Neural cell (in vitro differentiated cells): ENCODE results near the gene DZIP1L. TPM values are rescaled to one million over a fixed set of nuclear protein-coding genes. Genes with fewer than 3 reads are reported as not detected.

Experiments
- H2AFZ ChIP-seq: fragments of 200-600, 300-800 bp; sonication (generic), shearing (Covaris generic); 2 replicates; pipeline ENCODE4 v1.6.0; 2014; ENCODE audit warnings: low read depth, mild to moderate bottlenecking, antibody characterized with exemption, low read length, moderate library complexity
- H3F3A ChIP-seq: fragments of 200-600 bp; shearing (Covaris generic); 2 replicates; pipeline ENCODE4 v1.6.1; 2016; ENCODE audit warnings: mild to moderate bottlenecking, moderate library complexity, mixed read lengths, antibody characterized with exemption, low read length; ENCODE audit not compliant: insufficient read depth, poor library complexity, severe bottlenecking
- H3K27ac ChIP-seq: fragments of 200-600, 300-800 bp; sonication (generic), shearing (Covaris generic); 2 replicates; pipeline ENCODE4 v1.5.1; 2014; ENCODE audit warnings: mild to moderate bottlenecking, low read length, moderate library complexity
- H3K27me3 ChIP-seq: fragments of 300-800, 200-600 bp; sonication (generic), shearing (Covaris generic); 2 replicates; pipeline ENCODE4 v1.6.0; 2014; ENCODE audit warnings: mild to moderate bottlenecking, low read depth, low read length, moderate library complexity; ENCODE audit not compliant: insufficient read depth
- H3K36me3 ChIP-seq: fragments of 300-800, 200-600 bp; sonication (generic), shearing (Covaris generic); 2 replicates; pipeline ENCODE4 v1.5.1; 2014; ENCODE audit warnings: mild to moderate bottlenecking, antibody characterized with exemption, low read length, moderate library complexity; ENCODE audit not compliant: insufficient read depth
- H3K4me2 ChIP-seq: fragments of 300-800, 200-600 bp; sonication (generic), shearing (Covaris generic); 2 replicates; pipeline ENCODE4 v1.6.0; 2014; ENCODE audit warnings: mild to moderate bottlenecking, low read length
- H3K4me3 ChIP-seq: fragments of 300-800, 200-600 bp; sonication (generic), shearing (Covaris generic); 2 replicates; pipeline ENCODE4 v1.5.1; 2014; ENCODE audit warnings: mild to moderate bottlenecking, low read length, moderate library complexity
- H3K79me2 ChIP-seq: fragments of 200-600 bp; shearing (Covaris generic); replicated peaks from 2 replicates; pipeline ENCODE4 v1.6.0; 2014; ENCODE audit warnings: mild to moderate bottlenecking, low read length, moderate library complexity; ENCODE audit not compliant: insufficient read depth
- H3K9ac ChIP-seq: fragments of 300-800, 200-600 bp; sonication (generic), shearing (Covaris generic); 2 replicates; pipeline ENCODE4 v1.6.1; 2016; ENCODE audit warnings: mild to moderate bottlenecking, low read length, mixed read lengths
- H3K9me2 ChIP-seq: fragments of 200-600 bp; shearing (Covaris generic); 2 replicates; pipeline ENCODE4 v1.6.1; 2016; ENCODE audit warnings: mild to moderate bottlenecking, low read length, mixed read lengths; ENCODE audit not compliant: insufficient read depth
- H3K9me3 ChIP-seq: fragments of 200-600, 300-800 bp; sonication (generic), shearing (Covaris generic); 2 replicates; pipeline ENCODE4 v1.6.1; 2016; ENCODE audit warnings: mild to moderate bottlenecking, mixed run types, low read length, moderate library complexity, mixed read lengths
- H4K20me1 ChIP-seq: fragments of 200-600 bp; shearing (Covaris generic); 2 replicates; pipeline ENCODE4 v1.6.1; 2016; ENCODE audit warnings: mild to moderate bottlenecking, mixed run types; ENCODE audit not compliant: insufficient read depth
- CTCF ChIP-seq: fragments of 450-650 bp; IDR thresholded peaks from 2 replicates; pipeline ENCODE4 v1.5.1; 2014; ENCODE audit warnings: antibody characterized with exemption, mild to moderate bottlenecking, moderate library complexity; ENCODE audit not compliant: poor library complexity, severe bottlenecking
- EP300 ChIP-seq: fragments of 450-650 bp; conservative IDR thresholded peaks from 2 replicates; pipeline ENCODE4 v1.6.1; 2014; ENCODE audit warnings: antibody characterized with exemption, mild to moderate bottlenecking, moderate library complexity; ENCODE audit not compliant: poor library complexity, severe bottlenecking
- EZH2 ChIP-seq: fragments of 200-600, 300-800 bp; shearing (Covaris generic), sonication (generic); IDR thresholded peaks from 2 replicates; pipeline ENCODE4 v1.6.1; 2014; ENCODE audit warnings: antibody characterized with exemption, low read length, borderline replicate concordance, mild to moderate bottlenecking; ENCODE audit not compliant: insufficient read depth, poor library complexity, severe bottlenecking
- MXI1 ChIP-seq: fragments of 450-650 bp; conservative IDR thresholded peaks from 2 replicates; pipeline ENCODE4 v1.6.1; 2014; ENCODE audit warnings: antibody characterized with exemption, mild to moderate bottlenecking; ENCODE audit not compliant: poor library complexity, severe bottlenecking
- POLR2AphosphoS5 ChIP-seq: IDR thresholded peaks from 2 replicates; pipeline ENCODE4 v1.6.1; 2012
- RAD21 ChIP-seq: fragments of 450-650 bp; conservative IDR thresholded peaks from 2 replicates; pipeline ENCODE4 v1.6.1; 2014; ENCODE audit warnings: antibody characterized with exemption, mild to moderate bottlenecking, moderate library complexity
- REST ChIP-seq: IDR thresholded peaks from 2 replicates; pipeline ENCODE4 v1.6.1; 2012; ENCODE audit warnings: borderline replicate concordance
- SMC3 ChIP-seq: fragments of 450-650 bp; conservative IDR thresholded peaks from 2 replicates; pipeline ENCODE4 v1.6.1; 2014; ENCODE audit warnings: antibody characterized with exemption, mild to moderate bottlenecking, moderate library complexity; ENCODE audit not compliant: poor library complexity
- TAF1 ChIP-seq: IDR thresholded peaks from 2 replicates; pipeline ENCODE4 v1.6.1; 2012; ENCODE audit warnings: low read depth
- polyA plus RNA-seq: library from polyadenylated mRNA; depleted of rRNA; stranded (reverse); fragments of >200 nt; gene quantifications from 2 replicates; pipeline ENCODE4 v1.2.3, GENCODE V29; 2014

Gene DZIP1L
- polyA plus RNA-seq, 1 donor from 2014 or later, result 1.7 TPM

GRCh38 chr3:138140940-138141339 lies 25.5 kb upstream of the DZIP1L start:
- no peak overlapping the region for H2AFZ ChIP-seq
- no peaks in the 10 kb centered on the region for H3K9me2 ChIP-seq
- TF ChIP-seq CTCF, result no peak
- TF ChIP-seq EP300, result no peak
- TF ChIP-seq RAD21, result no peak
- TF ChIP-seq REST, result no peak
- no peak for TF ChIP-seq EZH2
- TF ChIP-seq POLR2AphosphoS5, result no peak
- TF ChIP-seq MXI1, result no peak
- no peak for TF ChIP-seq SMC3
- no peak for TF ChIP-seq TAF1
- no peaks in the 10 kb centered on the region for H3K36me3 ChIP-seq
- H3K4me3 ChIP-seq, result no peak overlapping the region
- no peaks in the 10 kb centered on the region for H4K20me1 ChIP-seq
- H3F3A ChIP-seq, result no peaks in the 10 kb centered on the region
- no peaks in the 10 kb centered on the region for H3K9me3 ChIP-seq
- no peaks in the 10 kb centered on the region for H3K27me3 ChIP-seq
- H3K27ac ChIP-seq, result no peak overlapping the region
- no peak overlapping the region for H3K9ac ChIP-seq
- no peak overlapping the region for H3K4me2 ChIP-seq
- no peaks in the 10 kb centered on the region for H3K79me2 ChIP-seq

GRCh38 chr3:138139691-138140090 lies 24.3 kb upstream of the DZIP1L start:
- Histone ChIP-seq H3K9me3 (no peaks in the 10 kb centered on the region), H4K20me1 (no peaks in the 10 kb centered on the region), H3K27me3 (no peaks in the 10 kb centered on the region), H3K9ac (no peak overlapping the region), H3K9me2 (no peaks in the 10 kb centered on the region), H3K27ac (no peak overlapping the region), H2AFZ (no peak overlapping the region), H3K36me3 (no peaks in the 10 kb centered on the region), H3K79me2 (no peaks in the 10 kb centered on the region), H3K4me2 (no peak overlapping the region), H3K4me3 (no peak overlapping the region), H3F3A (no peaks in the 10 kb centered on the region)
- no peak for TF ChIP-seq RAD21
- TF ChIP-seq EZH2, result no peak
- TF ChIP-seq TAF1, result no peak
- TF ChIP-seq CTCF, result no peak
- TF ChIP-seq EP300, result no peak
- no peak for TF ChIP-seq MXI1
- TF ChIP-seq REST, result no peak
- no peak for TF ChIP-seq SMC3
- no peak for TF ChIP-seq POLR2AphosphoS5
